CD4-positive, alpha-beta T cell treated with Interleukin-15 for 4 hours (primary cell): ENCODE results near the gene TRMT6.

Source experiments
- DNase-seq: peaks from one replicate; pipeline ENCODE4 v3.0.0-alpha.2; 2020; ENCODE audit warnings: low spot score

TRMT6 gene

DNA sequence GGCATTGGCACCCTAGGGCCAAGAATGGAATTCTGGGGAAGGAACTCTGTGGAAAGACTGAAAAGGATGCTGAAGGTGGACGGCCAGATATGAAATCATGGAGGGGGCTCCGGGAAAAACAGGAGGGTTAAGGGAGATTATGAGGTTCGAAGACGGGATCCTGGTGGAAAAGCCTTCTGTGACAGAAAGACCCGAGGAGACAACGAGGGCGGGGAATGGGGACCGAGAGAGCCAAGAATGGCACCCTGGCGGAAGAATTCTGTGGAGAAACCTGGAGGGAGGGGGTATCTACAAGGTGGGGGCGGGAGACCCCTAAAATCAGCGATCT, 426 bp downstream of the TRMT6 start:
- DNase-seq, result no peak

DNA sequence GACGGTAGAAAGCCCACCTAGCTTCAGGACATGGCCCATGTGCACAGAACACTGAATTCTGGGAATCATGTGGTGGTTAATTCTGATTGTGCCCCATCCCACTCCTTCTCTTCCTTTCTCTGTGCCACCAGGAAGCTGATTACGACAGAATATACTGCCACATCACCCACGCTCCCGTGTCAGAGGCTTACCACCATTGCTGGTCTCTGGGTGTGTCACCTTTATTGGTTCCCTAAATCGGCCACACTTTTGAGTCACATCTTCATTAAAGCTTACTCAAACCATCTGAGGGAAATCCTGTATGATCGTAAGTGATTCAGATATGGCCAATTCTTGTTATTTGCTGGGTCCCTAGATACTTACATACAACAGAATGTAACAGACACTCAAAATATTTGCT, 3.1 kb downstream of the TRMT6 start:
- peak; percentile 46 for DNase-seq

DNA sequence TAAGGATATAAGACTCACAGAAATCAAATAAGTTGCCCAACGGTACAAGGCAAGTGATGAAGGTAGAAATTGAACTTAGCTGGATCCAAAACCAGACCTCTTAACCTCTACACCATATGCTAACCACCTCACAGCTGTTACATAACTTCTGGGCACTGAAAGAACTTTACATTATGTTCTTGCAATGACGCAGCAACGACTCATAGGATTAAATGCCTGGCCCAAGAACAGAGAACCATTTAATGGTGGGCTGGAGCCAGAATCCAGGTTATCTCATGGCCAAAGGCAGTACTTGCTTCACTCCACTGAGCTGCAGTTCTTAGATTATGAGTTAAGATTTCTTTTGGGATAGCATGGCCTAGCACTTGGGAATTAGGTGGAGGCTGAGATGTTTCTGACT, 4.4 kb downstream of the TRMT6 start:
- no peak for DNase-seq

DNA sequence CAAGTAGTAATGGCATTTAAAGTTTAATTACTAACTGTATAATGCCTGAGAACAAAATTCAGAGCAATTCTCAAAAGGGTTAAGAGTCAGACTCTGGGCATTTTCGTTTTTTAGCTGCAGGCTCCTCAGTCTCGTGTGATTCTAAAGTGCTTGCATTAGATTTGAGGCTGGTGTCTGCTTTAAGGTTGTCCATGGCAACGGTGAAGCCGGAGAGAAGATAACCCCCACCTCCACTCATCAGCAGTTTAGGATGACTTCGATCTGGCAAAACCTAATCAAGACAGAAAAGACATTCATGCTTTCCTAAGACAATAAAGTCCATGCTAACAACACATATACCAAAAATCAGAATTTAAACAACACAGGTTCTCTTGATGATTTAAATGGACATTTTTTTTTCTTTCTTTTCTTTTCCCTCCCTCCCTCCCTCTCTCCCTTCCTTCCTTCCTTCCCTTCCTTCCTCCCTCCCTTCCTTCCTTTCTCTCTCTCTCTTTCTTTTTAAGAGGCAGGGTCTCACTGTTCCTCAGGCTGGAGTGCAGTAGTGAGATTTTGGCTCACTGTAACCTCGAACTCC, 11.8 kb downstream of the TRMT6 start:
- DNase-seq, result no peak

DNA sequence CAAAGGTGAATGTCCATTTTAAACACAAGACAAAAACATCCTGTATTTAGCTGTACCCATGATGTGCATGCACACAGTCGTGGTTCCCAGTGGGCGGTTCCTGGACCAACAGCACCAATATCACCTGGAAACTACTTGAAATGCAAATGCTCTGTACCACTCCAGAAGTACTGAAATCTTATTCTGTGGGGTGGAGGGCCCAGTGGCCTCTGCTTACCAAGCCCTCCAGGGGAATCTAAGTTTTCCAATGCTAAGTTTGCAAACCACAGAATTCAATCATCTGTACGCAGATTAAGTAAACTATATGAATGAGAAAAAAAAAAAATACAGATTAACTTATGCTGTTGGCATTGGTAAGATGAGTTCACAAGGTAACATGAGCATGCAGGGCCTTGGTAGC, 14.1 kb downstream of the TRMT6 start:
- DNase-seq, result no peak

DNA sequence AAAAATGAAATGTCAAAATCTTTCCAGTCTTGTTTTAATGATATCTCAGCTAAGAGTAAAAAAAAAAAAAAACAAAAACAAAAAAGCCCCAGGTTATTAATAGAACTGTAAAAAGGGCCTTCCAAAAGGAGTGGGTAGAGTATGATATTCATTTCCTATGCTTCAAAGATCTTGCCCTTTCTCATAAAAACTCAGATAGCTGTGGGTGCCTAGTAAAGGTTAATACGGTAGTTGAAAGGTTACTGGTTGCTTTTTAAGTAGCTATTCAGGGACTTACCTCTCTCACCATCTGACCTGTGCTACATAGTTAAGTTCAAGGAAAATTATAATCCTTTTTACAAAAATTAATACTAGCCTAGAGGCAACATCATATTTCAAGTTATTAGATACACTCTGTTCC, 14.9 kb downstream of the TRMT6 start:
- no peak for DNase-seq

DNA sequence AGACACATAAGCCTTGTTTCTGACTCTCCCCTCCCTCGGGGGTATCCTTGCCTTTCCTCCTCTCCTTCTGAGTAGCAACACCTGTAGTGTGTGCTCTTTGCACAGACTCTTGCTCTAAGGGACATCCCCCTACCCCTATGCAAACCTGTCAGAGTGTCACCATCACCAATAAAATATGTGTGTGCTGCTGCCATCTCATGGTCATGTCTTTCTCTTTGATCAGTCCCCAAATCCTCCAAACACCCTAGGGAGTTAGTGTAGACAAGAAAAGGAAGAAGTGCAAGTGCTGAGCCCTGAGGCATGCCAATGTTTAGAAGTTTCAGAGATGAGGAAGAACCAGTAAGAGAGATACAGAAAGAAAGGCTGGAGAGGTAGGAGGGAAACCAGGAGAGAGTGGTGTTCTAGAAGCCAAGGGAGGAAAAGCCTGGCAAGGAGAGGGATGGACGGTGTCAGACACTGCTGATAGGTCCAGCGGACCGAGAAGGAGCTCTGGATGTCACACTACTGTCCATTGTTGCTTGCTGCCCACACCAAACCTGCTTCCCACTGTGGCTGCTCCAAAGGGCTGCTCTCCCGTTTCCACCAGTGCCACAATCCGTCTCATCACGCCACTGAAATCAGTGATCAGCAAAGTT, 16.4 kb downstream of the TRMT6 start:
- DNase-seq, result peak; percentile 41

DNA sequence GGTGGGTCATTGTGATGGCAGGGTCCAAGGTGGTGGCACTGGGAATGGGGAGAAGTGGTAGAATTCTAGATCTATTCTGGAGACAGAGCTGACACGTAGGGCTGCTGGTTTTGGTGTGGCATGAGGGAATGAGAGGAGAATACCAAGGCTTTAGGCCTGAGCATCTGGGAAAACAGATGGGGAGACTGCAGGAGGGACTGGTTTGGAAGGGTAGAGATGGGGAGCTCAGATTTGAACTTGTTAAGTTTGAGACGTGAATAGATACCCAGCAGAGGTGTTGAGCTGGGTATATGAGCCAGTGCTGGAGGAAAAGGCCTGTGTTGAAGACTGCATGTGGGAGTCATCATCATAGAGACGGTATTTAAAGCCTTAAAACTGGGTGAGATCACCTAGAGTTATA, 17.5 kb downstream of the TRMT6 start:
- no peak for DNase-seq

DNA sequence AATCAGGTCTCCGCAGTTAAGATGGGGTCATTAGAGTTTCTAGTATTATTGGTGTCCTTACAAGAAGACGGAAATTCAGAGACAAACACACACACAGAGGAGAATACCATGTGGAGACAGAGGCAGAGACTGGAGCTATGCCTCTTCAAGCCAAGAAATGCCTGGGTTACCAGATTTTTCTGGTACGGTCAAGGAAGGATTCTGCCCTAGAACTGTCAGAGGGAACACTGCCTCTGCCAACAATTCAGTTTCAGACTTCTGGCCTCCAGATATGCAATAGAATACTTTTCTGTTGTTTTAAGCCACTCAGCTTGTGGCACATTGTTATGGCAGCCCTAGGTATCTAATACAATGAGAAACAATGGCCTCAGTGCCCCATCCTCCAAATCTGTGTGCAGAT, 18.9 kb downstream of the TRMT6 start:
- no peak for DNase-seq

DNA sequence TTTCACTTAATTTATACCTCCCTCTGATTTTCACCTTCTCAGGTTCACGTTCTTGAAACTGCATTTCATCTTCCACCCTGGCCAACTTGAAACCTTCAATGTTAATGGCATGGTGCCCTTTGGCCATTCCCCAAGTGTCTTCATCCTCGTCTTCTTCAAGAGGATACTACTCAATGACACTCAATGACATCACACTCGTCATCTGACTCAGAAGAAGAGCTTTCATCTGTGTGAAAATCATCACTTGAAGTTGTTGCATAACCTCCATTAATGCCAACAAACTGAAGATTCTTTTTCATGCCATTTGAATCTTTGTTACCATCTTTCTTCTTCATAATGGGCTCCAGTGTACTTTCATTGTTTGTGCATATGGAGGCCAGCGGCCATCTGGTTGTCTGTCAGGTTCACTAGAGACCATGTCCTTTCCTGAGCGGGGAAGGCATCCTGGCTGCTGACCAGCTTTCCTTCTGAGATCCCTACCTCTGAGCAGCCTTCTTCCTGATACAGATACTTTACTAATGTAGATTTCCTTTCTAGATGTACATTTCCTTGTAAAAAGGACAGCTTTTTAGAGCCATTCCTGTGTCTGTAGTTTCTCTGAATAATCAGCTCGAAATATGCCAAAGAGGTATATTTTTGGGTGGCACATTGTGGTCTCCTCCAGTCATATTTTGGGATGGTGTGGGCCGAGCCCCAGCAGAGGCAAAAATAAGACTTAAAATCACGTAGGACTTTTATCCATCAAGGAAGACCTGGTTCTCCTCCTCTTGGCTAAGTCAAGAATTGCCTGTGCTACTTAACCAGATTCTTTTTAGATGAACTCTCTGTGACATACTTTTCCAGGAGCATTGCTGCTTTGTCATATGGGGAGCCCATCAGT, 21.3 kb downstream of the TRMT6 start:
- no peak for DNase-seq

DNA sequence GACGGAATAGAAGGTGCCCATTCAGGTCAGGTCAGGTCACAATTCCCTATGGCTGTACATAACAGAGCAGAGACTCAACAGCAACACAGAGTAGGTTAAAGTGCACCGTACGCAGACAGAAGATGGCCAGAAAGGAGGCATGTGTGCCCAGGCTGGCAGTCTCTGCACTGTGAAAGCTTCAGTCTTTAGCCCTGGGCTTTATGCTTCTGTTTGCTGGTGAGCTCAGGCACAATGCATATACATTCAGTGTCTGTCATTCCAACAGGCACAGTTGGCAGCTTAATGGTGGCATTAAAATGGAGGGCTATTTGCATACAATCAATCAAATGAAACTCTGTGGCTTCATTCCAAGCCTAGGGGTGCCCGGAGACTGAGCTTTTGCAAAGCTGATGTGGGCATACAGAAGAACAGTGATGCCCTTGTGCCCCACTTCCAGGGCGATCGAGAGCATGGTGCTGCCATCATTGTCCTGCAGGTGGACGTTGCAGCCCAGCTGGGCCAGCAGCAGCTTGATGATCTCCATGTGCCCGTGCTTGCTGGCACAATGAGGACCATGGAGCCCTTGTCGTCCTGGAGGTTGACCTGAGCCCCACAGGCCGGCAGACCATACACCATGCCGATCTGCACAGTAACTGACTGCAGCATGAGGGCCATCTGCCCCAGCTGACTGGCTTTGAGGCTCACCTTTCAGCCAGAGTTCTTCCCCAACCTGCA, 22.4 kb downstream of the TRMT6 start:
- no peak for DNase-seq

DNA sequence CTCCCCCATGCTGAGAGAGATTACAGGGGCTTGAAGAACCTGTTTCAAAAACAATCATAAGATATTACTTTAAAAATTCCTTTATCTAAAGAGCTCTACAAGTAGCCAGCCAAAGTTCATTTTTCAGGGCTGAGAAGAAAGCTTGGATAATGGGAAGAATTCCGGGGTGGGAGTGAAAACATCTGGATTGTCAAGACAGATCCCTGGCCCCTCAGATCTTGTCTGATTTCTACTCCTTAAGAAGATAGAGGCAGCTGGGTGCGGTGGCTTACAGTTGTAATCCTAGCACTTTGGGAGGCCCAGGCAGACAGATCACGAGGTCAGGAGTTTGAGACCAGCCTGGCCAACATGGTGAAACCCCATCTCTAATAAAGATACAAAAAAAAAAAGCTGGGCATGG, 24.8 kb downstream of the TRMT6 start:
- DNase-seq, result no peak

DNA sequence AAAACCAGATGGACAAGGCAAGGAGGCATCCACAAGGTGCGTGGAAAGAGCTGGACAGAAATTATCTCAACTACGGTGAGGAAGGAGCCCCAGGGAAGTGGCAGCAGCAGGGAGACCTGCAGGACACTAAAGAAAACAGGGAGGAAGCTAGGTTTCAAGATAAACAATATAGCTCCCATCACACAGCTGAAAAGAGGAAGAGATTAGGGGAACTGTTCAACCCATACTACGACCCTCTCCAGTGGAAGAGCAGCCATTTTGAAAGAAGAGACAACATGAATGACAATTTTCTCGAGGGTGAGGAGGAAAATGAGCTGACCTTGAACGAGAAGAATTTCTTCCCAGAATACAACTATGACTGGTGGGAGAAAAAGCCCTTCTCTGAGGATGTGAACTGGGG, 26.8 kb downstream of the TRMT6 start:
- no peak for DNase-seq

DNA sequence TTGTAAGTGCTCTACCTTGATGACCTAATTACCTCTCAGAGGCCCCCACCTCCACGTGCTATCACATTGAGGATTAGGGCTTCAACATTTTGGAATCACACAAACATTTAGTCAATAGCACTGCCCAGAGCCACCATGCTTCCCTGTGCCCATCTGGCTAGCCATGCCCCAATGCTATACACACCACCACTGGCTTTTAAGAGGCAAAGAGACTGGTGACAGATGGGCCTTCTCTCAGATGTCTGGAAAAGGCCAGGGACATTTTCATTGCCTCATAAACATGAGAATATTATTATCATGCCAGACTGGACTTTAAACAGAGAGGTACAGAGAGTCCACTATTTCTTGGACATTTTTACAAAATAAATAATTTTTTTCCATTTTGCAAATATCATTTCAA, 29.8 kb downstream of the TRMT6 start:
- DNase-seq, result no peak

DNA sequence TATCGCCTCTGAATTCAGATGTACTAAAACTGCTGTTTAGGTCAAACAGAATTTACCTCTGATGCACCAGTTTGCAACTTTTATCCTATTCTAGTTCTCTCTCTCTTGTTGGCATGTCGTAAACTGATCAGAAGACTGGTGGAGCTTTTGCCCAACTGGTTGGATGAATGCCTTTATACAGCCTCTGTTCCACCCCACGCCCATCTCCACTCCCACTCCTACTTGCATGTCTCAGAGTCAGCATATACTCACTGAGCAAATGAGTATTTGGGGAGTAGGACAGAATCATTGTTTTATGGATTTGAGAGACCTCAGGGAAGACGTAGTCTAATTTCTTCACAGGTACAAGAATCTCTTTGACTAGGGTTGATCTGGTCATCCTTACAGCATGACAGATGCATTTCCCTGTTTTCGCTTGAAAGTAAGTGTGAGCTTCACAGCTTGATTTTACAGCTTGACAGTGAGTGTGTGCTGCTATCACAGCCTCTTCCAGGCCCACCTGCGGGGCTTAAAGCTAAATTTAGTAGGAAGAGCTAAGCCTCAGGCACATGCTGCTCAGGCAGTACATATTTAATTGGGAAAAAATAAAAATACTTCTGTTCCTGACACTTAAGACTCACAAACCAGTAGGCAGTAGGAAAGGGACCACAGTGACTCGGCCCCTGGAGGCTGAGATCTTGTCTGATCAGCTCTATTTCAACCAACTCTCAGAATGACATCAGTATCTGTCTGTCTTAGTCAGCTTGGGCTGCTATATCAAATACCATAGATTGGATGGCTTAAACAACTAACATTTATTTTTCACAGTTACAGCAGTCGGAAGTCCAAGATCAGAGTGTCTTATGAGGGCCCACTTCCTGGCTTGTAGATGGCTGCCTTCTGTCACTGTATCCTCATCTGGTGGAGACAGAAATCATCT, 30.4 kb downstream of the TRMT6 start:
- peak; percentile 26 for DNase-seq

DNA sequence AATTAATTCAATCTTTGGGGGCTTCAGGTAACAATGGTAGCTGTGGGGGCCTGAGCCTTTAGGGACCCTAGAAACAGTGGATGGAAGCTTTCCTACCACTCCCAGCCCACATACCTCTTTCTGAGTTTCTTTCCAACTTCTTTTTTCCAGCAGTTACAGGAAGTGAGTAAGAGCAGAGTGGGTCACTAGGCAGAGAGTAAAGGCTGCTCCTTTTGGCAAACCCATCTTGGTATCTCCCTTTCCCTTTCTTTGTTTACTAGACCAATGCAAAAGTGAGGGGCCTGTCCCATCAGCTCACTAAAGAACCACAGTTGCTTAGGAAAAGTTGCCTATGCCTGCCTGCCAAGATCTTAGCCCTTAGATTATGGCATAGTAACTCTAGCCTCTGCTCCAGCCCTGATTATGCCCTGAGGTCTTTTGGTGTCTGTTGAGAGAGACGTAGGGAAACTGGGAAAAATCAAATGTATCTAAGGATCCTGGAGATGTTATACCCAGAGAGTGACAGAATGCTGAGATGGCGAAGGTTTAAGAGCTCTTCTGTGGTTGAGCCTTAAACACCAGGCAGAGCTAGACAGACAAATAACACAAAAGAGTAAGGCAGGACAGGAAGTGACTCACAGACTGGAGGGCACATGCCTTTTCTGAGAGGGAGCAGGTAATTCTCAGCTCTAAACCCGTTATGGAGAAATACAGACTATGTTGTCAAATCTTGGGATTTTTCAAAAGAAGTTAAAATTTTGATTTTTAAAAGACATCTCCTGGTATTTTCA, 31.3 kb downstream of the TRMT6 start:
- peak; percentile 58 for DNase-seq

DNA sequence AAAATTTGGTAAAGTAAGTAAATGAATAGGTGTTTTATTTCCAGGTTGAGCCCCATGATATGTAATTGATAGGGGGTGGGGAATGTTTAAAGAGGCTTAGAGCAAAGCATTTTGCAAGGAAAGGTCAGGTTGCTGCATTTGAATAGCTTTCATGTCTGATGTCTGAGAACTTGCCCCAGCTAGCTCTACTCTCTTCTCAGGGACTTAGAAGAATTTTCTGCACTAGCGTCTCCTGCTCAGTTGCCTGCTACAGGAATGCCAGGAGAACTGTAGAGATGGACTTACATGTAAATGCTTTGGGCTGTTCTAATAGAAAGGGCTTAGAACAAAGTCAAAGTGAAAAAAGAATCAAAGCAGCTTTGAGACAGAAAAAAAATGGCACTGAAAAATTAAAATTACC, 35.5 kb downstream of the TRMT6 start:
- no peak for DNase-seq

DNA sequence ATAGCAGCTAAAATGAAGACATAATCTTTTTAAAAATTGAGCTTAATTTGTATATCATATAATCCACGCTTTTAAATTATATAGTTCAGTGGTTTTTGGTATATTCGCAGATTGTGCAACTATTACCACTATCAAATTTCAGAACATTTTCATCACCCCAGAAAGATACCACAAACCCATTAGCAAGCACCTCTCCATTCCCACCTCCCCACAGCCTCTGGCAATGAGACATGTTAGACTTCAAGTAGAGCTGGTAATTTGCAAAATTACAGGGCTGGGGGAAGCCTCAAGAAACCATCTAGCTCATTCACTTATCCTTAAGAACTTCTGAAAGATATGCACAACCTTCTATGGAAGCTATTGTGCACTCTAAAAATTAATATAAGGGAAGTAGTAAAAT, 37.2 kb downstream of the TRMT6 start:
- DNase-seq, result no peak

DNA sequence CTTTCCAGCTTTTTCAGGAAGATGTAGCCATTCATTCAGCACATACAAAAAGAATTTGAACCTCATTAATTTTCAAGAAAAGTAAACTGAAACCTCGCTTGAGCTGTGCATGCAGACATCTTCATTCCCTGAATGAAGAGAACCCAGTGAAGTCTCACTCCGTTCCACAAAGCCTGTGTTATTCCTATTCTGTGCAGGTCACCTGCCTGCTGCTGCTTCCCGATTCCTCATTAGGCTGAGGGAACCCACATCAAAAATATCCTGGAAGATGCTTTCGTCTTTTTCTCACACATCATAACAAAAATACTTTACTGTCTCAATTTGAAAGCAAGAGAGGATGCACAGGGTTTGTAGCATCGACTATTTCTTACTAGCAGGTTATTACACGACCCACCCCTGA, 40.1 kb downstream of the TRMT6 start:
- no peak for DNase-seq

DNA sequence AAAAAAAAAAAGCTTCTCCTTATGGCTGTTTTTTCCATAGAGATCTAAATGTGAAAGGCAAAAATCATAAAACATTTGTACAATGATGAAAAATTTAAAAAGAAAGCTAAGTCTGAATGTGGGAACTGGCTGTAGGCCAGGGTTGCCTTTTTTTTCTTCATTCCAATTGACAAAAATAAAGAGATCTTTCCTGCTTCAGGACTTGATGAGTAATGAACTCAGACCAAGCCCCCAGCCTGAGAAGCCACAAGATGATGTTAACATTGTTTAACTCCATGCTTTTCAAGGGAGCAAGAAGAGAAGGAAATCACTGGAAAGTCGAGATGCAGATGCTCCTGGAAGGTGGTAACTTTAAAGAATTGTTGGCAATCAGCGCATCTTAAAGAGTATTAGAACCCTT, 41.4 kb downstream of the TRMT6 start:
- DNase-seq, result no peak

DNA sequence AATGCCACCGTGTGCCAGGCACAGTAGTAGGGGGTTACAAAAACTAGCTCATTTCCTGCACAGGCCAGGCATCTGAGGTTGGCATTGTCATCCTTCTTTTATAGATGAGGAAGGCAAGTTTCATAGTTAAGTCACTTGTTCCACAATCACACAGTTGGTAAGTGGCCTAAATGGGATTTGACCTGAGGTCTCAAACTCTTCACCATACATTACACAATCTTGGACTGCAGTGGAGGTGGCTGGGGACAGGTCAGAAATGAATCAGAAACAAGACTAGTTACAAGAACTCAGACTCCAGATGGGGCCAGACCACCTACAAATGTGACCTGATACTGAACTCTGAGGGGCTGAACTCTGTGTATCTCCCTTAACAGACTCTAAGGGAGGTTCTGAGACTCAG, 49.4 kb downstream of the TRMT6 start:
- DNase-seq, result no peak
